Astrocyte (in vitro differentiated cells and primary cell): ENCODE measurements around the gene PDPK1.

Source experiments
- EZH2 ChIP-seq: IDR thresholded peaks from 2 replicates; pipeline ENCODE4 v1.6.1; 2012; ENCODE audit warnings: mild to moderate bottlenecking, low read length, inconsistent platforms; ENCODE audit not compliant: insufficient read depth
- TF ChIP-seq, protein P1 (sequence below): IDR thresholded peaks from 2 replicates; pipeline ENCODE4 v1.5.1; 2011; ENCODE audit warnings: low read depth, mild to moderate bottlenecking, inconsistent platforms, low read length, moderate library complexity; ENCODE audit not compliant: insufficient read depth

GRCh38 chr16:2493605-2494004, 44.2 kb upstream of the PDPK1 start:
- TF ChIP-seq EZH2 = no peak
- TF ChIP-seq, protein P1, sequence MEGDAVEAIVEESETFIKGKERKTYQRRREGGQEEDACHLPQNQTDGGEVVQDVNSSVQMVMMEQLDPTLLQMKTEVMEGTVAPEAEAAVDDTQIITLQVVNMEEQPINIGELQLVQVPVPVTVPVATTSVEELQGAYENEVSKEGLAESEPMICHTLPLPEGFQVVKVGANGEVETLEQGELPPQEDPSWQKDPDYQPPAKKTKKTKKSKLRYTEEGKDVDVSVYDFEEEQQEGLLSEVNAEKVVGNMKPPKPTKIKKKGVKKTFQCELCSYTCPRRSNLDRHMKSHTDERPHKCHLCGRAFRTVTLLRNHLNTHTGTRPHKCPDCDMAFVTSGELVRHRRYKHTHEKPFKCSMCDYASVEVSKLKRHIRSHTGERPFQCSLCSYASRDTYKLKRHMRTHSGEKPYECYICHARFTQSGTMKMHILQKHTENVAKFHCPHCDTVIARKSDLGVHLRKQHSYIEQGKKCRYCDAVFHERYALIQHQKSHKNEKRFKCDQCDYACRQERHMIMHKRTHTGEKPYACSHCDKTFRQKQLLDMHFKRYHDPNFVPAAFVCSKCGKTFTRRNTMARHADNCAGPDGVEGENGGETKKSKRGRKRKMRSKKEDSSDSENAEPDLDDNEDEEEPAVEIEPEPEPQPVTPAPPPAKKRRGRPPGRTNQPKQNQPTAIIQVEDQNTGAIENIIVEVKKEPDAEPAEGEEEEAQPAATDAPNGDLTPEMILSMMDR = no peak
